AG10803 (cell line): ENCODE data around the gene UPK3B.
"Not testable (repeated sequence)": the region's sequence is repeated elsewhere in the genome, so short reads cannot be mapped to it uniquely, and the experiment has no call there.

Source experiments
- DNase-seq: peaks from one replicate; pipeline ENCODE4 v3.0.0; 2010; ENCODE audit warnings: low read depth
- H3K4me3 ChIP-seq: 2 replicates; pipeline ENCODE4 v1.5.1; 2011; ENCODE audit warnings: mild to moderate bottlenecking, low read length, control low read depth
- TF ChIP-seq, protein P1 (sequence below): conservative IDR thresholded peaks from 2 replicates; pipeline ENCODE4 v1.5.1; 2011; ENCODE audit warnings: mild to moderate bottlenecking, low read length, control low read depth, inconsistent platforms

The UPK3B gene

DNA sequence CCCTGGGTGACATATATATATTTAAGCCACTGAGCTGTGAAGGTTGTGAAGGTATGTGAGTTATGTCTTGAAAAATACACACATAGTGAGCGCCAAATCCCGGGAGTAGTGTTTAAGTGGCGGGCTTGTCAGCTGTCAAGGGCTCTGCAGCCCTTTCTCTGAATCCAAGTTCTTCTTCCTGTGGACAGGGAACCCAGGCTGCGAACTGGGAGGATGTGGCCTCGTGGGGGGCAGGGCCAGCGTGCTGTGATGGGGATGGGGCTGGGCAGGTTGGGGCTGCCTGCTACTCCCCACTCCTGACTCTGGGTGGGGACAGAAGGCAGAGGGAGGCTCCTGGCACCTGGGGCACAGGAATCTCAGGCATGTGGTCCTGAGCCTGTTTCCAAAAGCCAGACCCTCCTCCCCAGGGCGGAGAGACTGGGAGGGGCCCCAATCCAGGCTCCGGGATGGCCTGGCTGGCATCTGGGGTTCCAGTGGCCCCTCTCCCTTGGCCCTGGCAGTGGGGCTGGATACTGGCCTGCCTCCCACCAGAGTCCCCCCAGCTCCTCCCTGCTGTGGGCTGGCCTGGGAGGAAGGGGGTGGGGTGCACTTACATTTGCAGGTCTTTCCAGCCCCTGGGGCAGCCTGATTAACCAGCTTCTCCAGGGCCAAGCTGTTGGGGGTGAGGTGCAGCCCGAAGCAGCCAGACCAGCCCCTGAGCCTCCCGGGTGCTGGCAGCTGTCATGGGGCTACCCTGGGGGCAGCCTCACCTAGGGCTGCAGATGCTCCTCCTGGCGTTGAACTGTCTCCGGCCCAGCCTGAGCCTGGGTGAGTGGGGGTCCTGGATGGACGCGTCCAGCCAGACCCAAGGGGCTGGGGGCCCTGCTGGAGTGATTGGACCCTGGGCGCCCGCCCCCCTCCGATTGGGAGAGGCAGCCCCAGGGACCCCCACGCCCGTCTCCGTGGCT, at the start of gene UPK3B:
Gene UPK3B (plus strand): TSS at position 622 of the 947 bp plus-strand sequence. CDS start 101 bp downstream, at position 723.
- no peak within 1 kb of the TSS for H3K4me3 ChIP-seq
- DNase-seq, result no peak
- TF ChIP-seq, protein P1, sequence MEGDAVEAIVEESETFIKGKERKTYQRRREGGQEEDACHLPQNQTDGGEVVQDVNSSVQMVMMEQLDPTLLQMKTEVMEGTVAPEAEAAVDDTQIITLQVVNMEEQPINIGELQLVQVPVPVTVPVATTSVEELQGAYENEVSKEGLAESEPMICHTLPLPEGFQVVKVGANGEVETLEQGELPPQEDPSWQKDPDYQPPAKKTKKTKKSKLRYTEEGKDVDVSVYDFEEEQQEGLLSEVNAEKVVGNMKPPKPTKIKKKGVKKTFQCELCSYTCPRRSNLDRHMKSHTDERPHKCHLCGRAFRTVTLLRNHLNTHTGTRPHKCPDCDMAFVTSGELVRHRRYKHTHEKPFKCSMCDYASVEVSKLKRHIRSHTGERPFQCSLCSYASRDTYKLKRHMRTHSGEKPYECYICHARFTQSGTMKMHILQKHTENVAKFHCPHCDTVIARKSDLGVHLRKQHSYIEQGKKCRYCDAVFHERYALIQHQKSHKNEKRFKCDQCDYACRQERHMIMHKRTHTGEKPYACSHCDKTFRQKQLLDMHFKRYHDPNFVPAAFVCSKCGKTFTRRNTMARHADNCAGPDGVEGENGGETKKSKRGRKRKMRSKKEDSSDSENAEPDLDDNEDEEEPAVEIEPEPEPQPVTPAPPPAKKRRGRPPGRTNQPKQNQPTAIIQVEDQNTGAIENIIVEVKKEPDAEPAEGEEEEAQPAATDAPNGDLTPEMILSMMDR, result no peak

DNA sequence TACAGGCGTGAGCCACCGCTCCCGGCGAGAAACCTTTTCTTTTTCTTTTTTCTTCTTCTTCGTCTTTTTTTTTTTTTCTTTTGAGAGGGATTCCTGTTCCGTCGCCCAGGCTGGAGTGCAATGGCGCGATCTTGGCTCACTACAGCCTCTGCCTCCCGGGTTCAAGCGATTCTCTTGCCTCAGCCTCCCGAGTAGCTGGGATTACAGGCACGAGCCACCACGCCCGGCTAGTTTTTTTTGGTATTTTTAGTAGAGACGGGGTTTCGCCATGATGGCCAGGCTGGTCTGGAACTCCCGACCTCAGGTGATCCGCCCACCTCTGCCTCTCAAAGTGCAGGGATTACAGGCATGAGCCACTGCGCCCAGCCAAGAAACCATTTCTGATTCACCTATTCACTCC, 49.6 kb upstream of the UPK3B start:
- not testable (repeated sequence) for DNase-seq, H3K4me3 ChIP-seq

DNA sequence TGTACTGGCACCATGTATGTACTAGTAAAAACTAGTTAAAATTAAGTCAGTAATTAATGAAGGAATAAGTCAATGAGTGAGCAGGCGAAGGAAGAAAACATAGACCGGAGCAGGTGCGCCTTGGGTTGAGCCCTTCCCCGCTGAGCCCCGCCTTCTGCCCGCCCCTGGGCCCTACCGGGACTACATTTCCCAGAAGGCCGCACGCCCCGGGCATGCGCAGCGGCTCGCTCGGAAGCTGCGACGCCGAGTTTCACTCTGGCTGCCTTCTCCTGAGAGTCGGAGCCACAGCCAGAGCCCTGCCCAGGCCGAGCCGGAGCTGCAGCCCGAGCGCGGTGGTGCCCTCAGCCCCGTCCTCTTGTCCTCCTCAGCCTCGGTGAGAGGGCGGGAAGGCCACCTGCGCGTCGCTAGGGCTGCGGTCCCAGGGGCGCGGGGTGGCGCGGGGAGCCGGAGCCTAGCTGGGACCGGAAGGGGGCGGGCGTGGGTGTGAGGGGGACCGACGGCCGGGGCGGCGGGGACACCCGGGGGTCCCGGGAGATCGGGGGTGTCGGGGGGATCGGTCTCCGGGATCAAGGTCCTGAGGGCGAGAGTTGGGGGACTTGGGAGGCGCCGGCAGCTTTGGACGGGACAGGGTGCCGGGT, 48.8 kb upstream of the UPK3B start, which contains the start of gene DTX2:
Gene DTX2 (plus strand): TSS at position 246 of the 638 bp plus-strand sequence. CDS start 18,801 bp downstream, outside the sequence.
- H3K4me3 ChIP-seq, result peak within 1 kb of the TSS; percentile 47
- DNase-seq, result not testable (repeated sequence)

DNA sequence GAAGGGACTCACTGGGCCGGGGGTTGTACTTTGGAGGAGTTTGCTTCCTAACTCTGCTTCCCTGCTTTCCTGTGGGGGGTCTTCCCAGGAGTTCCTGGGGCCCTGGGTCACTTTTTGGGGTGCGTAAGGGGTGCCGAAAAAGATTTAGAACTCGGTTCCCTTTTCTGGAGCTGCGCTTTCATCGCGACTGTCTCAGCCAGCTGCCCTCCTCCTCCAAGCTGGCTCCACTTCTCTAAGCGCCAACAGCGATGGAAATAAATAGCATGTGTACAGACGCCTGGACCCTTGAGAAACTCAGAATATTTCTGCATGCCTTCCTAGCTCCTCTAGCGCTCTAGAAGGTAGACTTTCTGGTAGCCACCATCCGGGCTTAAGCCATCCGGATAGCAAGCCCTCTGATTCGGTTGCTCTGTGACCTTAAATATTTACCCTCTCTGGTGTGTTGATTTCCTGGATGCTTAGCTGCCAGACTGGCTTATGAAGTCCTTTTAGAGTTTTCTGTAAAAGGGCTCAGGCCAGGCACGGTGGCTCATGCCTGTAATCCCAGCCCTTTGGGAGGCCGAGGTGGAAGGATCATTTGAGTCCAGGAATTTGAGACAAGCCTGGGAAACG, 48.0 kb upstream of the UPK3B start:
- not testable (repeated sequence) for DNase-seq, H3K4me3 ChIP-seq

DNA sequence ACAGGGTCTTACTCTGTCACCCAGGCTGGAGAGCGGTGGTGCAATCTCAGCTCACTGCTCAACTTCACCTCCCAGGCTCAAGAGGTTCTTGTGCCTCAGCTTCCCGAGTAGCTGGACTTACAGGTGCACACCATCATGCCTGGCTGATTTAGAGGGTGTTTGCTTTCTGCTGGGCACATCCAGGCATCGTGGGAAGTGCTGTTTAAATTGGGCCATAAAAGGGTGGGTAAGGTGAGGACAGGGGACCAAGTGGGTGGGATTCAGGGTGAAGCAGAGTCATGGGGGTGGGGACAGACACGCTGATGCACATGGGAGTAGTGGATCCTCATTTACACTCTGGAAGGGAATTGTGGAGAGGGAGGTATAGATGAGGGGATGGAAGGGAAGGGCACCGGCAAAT, 45.4 kb upstream of the UPK3B start:
- DNase-seq, H3K4me3 ChIP-seq: not testable (repeated sequence)

DNA sequence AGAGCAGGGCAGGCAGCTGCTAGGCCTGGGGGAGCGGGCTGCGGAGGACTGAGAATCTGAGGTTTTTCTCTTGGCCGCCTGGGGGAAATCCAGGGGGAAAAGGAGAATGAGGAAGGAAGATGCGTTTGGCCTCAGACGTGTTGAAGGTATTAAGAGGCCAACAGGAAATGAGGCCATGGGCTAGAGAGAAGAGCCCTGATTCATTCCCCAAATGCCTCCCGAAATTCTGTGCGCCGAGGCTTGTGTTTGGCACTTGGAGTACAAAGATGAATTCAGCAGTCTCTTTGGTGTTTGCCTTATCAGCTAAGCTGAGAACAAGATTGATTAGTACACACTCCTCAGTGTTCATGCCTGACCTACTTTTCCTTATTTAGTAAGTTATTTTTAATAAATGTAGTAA, 44.4 kb upstream of the UPK3B start:
- DNase-seq, H3K4me3 ChIP-seq: not testable (repeated sequence)

DNA sequence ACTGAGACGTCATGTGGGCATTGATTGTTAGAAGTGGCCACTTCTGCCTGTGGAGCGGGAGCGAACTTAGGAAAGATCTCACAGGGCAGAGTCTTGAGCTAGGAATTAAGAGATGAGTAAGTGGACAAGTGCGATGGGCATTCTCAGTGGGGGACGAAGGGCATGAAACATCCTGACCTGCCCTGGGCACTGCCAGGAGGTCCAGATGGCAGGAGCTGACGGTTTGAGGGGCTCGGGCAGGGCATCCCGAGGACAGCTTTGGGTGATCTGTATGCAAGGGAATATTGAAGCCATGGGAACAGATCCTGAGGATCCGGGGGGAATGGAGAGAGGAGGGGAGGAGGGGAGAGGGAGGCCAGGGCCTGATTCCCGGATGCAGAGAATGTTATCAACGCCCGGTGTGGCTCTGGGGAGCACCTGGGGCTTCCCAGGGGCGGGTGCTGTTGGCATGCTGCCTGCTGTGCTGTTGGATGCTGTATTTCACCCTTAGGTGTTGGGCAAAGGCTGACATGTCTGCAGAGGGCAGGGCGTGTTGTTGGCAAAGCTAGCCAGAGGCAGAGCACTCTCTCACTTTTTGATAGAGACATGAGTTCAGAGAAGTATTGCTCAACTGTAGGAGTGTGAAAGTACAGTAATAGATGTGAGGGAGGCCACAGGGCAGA, 42.5 kb upstream of the UPK3B start:
- DNase-seq, H3K4me3 ChIP-seq: not testable (repeated sequence)

DNA sequence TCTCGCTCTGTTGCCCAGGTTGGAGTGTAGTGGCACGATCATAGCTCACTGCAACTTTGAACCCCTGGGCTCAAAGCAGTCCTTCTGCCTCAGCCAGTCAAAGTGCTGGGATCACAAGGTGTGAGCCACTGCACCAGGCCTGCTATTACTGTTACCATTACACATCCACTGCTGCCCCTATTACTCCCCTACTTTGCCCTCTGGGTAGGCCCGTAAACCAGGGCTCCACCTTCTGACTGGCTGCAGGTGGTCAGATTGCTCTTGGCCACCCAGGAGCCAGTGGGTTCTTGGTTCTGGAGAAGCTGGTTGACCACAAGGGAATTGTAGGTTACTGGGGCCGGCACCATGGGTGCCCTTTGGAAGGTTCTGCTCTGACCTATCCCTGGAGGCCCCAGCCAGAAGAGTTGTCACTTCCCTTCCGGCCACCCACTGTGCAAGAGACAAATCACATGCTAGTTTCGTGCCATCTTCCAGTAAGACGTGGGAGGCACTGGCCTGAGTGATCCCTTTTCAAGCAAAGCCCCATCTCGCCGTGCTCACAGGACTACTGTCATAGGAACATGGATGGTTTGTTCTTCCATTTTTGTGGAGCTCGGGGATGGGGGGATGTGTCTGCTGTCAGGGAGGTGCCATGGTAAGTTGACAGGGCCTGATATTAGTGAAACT, 38.7 kb upstream of the UPK3B start:
- H3K4me3 ChIP-seq, result not testable (repeated sequence)

DNA sequence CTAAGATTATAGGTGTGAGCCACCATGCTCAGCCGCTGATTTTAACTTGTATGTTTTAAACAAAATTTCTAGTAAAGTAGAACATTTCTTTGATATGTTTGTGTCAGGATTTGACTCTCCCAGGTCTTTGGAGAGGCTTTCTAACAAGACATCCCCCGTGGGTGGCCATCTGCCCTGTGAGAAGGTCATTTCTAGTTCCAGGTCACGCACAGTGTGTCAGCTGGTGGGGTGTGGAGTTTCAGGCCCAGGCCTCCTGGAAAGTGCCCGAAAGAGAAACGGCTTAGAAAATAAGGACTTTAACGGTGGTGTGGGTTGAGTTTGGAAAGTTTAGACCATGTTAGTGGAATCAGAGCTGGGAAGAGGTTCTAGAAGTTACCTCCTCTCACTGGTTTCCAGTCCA, 37.3 kb upstream of the UPK3B start:
- not testable (repeated sequence) for H3K4me3 ChIP-seq, DNase-seq

More for the DNA sequence above, 38.7 kb upstream of the UPK3B start:
- not testable (repeated sequence) for DNase-seq

DNA sequence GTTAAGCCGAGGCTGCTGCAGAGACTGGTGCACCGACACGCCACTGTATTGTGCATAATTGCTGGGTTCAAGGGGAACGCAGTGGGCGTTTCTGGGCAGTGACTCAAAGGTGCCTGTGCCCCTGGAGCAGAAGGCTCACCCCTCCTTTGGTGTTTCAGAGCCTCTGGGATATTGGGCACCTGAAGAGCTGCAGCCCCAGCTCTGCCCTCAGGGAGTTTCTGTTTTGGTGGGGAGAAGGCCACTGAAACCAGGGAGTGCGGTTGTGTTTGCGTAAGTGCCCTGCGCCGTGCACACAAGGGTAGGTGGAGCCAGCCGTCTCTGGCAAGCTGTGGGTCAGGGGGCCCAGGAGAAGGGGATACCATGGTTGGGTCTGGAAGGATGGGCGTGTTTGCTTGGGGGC, 34.1 kb upstream of the UPK3B start:
- DNase-seq, H3K4me3 ChIP-seq: not testable (repeated sequence)

DNA sequence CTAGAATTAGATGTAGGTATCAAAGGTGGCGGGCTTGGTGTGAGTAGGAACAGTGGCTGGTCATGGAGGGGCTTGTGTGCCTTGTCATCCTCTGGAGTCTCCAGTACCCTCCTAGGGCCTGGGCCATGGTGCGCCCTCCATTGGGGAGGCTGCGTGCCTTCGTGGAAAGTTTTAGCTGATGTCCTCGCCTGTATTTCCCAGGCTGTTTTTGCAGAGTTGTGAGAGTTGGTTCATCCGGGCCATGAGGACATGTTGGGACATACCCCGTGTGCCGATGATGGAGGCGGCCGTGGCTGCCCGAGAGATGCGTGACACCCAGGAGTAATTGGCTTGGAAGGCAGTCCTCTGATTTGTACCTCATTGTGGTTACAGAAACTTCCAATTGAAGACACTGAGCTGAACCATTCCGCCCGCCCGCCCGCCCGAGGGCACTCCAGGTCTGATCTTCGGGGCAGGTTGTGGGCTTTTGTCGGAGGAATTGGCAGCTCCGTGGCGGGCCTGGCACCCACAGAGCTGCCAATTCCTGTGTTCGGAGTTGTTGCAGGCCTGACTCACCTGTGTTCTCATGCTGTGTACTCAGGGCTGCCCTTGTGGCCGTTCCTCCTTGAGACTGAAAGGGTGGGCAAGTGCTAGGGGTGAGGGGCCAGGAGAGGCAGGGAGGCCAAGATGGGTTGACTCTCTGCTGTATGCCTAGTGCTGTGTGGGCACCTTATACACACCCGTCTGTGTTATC, 33.4 kb upstream of the UPK3B start:
- DNase-seq, H3K4me3 ChIP-seq: not testable (repeated sequence)

DNA sequence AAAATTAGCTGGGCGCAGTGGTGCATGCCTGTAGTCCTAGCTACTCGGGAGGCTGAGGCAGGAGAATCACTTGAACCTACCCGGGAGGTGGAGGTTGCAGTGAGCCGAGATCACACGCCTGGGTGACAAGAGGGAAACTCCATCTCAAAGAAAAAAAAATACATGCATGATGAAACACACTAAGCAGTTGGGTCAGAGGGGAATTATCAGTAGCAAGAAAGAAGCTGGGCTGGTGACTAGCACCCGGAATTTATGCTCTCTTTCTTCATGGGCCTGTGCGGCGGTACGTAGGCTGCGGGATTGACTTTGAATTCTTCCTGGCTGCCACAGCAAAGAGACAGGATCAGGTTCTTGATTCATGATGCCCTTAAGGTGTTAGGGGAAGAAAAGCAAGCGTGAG, 30.7 kb upstream of the UPK3B start:
- not testable (repeated sequence) for H3K4me3 ChIP-seq, DNase-seq

DNA sequence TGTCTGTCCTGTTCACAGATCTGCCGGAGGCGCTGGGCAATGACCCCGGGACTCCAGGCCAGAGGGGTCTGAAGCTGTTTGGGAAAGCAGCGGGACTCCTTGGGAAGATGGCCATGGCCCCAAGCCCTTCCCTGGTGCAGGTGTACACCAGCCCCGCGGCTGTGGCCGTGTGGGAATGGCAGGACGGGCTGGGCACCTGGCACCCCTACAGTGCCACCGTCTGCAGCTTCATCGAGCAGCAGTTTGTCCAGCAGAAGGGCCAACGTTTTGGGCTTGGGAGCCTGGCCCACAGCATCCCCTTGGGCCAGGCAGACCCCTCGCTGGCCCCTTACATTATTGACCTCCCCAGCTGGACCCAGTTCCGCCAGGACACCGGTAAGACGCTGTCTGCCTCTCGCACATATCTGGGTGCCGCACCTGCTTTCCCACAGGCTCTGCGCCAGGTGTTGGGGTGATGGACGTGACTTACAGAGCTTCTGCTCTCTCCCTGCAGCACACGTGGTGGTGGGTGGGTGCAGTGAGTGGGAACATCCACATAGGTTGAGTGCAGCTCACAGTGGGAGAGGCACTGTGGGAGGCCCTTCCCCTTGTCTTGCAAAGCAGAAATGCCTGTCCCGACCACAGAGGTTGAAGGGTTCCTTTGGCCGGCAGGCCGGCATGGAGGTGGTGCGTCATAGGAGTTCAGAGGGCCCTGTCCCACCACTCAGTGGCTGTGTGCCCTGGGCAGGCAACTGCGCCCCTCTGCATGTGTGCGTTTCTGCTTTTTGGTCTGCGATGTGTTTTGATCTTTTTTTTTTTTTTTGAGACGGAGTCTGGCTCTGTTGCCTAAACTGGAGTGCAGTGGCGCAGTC, 29.7 kb upstream of the UPK3B start:
- H3K4me3 ChIP-seq, DNase-seq: not testable (repeated sequence)

DNA sequence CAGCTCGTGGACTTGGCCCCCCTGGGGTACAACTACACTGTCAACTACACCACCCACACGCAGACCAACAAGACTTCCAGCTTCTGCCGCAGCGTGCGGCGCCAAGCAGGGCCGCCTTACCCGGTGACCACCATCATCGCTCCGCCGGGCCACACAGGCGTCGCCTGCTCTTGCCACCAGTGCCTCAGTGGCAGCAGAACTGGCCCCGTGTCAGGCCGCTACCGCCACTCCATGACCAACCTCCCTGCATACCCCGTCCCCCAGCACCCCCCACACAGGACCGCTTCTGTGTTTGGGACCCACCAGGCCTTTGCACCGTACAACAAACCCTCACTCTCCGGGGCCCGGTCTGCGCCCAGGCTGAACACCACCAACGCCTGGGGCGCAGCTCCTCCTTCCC, 27.7 kb upstream of the UPK3B start:
- DNase-seq, result not testable (repeated sequence)

DNA sequence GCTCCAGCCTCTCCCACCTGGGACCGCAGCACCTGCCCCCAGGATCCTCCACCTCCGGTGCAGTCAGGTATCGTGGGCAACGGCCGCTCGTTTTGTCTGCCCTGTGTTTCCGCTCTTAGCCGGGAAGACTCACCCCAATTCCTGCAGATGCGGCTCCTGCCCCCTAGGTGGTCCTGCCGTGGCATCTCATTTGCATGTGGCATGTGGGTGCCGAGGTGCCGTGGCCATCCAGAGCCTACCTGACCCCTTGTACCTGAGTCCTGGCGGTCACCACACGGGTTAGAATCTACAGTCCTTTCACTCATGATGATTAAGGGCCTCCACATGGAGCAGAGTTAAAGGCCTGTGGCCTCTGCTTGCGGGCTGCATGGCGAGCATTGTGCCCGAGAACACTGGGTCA, 27.3 kb upstream of the UPK3B start:
- not testable (repeated sequence) for H3K4me3 ChIP-seq, DNase-seq

More for the DNA sequence above, 27.7 kb upstream of the UPK3B start:
- H3K4me3 ChIP-seq, result not testable (repeated sequence)

DNA sequence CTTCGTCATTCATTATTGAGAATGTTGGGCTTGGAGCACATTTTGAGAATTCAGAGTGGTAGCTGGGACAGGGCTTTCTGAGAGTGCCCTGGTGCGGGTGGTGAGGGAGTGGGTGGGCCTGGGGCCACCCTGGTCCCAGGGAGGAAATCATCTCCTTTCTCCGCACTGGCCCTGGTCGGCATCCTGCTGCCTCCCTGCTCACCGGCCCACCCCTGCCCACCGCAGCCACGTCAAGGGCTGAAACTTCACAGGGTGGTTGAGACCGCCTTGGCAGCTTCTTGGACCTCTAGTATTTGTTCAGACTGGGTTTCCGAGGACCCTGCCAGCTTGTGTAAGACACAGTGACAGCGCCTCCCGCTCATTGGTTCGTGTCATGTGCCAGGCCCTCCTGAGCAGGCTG, 25.9 kb upstream of the UPK3B start:
- not testable (repeated sequence) for H3K4me3 ChIP-seq, DNase-seq
